CD4-positive, alpha-beta T cell treated with Interleukin-15 for 4 hours (primary cell): ENCODE results near the gene MYADM.
"Not testable (repeated sequence)": the region's sequence is repeated elsewhere in the genome, so short reads cannot be mapped to it uniquely, and the experiment has no call there.

ENCODE experiments used
- DNase-seq: peaks from one replicate; pipeline ENCODE4 v3.0.0-alpha.2; 2020; ENCODE audit warnings: low spot score

MYADM gene, protein sequence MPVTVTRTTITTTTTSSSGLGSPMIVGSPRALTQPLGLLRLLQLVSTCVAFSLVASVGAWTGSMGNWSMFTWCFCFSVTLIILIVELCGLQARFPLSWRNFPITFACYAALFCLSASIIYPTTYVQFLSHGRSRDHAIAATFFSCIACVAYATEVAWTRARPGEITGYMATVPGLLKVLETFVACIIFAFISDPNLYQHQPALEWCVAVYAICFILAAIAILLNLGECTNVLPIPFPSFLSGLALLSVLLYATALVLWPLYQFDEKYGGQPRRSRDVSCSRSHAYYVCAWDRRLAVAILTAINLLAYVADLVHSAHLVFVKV

DNA sequence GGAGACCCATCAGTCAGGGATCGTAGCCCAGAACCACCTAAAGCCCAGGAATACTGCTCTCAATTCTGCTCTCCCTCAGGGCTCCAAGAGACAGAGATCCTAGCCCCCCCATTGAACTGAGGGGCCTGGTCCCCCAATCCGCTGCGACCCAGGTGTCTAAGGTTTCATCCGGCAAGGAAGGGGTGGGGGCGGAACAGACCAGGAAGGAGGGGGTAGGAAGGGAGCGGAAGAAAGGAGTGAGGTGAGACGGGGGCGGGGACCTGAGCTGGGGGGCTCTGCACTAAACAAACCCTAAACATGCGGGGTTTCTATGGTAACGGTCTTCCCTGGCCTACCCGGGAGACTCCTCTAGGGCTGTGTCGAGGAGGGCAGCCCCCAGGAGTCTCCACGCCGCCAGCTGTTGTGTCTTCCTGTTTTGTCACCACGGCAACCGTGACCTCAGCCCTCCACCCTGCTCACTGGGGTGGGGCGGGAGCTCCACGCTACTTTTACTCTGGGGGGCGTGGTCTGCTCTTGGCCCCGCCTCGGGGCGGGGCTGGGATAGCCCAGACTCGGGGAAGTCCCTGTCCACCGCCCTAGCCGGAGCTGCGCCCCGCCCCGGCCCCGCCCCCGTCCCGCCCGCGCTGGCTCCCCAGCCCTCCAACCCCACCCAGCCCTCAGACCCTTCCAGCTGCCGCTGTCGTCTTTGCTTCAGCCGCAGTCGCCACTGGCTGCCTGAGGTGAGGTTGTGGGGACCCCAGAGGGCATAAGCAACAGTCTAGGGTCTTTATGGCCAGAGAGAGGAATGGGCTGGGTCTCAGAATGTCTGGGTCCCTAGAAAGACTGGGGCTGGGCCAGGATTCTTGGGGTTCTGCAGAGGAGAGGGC lies at the start of gene MYADM:
MYADM (plus strand) TSS at position 659 of the 866 bp plus-strand sequence. CDS start 5,647 bp downstream, outside the sequence.
- DNase-seq, result peak; percentile 100

DNA sequence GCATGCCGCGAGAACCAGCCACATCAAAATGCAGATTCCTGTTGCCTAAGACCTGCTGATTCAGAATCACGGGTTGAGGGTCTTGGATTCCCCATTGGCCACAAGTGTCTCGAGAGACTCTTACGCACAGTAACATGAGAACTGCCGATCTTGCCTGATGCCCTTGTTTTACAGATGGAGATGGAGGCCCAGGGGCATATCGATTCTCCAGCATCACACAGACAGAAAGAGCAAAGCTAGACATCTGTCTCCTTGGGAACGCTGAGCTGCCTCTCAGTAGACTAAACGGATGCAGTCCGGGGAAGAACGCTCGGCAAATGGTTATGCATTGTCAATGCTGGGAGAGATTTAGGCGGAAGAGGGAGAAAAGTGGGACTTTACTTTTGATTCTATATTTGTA lies 48.9 kb upstream of the MYADM start:
- no peak for DNase-seq

DNA sequence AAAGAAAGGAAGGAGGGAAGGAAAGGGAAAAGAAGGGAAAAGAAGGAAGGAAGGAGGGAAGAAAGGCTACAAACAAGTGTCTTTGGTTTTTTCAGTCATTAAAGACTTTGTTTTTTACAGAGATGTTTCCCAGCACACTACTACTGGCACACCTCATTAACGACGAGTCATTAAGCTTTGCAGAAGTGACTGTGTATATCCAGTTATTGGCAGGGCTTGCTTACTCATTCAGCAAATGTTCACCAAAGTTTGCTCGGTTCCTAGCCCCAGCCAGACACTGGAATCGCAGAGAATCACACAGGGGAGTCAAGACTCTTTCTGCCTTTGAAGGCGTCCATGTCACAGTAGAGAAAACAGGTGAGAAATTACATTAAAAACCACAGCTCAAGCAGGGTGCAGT lies 47.8 kb upstream of the MYADM start:
- DNase-seq, result no peak

DNA sequence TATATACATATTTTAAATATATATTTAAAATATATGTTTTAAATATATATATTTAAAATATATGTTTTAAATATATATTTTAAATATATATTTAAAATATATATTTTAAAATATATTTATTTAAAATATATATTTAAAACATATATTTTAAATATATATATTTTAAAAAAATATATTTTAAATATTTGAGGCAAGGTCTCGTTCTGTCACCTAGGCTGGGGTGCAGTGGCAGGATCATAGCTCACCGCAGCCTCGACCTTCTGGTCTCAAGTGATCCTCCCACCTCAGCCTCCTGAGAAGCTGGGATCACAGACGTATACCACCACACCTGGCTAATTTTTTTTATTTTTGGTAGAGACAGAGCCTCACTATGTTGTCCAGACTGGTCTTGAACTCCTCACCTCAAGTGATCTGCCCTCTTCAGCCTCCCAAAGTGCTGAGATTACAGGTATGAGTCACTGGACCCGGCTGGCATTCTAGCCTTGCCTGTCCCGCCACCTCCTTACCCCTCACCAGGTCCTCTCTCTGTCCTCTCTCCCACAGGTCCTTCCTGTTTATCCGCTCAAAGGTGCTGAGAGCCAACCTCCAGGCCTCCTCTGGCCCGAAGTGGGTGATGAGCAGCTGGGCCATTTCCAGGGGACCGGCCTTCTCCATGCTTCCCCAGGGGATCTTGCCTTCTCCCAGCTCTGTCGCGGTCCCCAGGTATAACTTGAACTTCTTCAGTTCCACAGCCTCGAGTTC lies 44.1 kb upstream of the MYADM start:
- no peak for DNase-seq

DNA sequence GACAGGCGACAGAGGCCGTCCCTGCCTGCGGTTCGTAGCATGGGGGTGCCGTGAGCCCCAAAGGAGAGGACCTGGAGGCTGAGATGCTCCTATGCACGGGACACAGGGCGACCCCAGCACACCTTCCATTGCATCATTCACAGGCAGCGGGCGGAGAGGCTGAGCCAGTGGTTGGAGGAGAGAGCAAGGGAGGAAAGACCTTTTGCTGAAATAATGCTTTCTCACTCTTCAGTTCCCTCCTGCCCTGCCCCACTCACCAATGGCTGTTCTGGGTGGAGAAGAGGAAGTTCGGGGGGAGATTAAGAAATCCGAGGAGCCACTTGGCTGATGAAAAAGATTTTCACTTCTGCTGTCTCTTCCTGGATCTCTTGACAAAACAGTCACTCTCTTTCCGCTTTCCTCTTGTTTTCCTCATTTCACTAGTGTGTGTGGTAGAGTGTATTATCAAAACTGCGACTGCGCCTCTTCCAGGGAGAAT lies 43.5 kb upstream of the MYADM start, which contains the start of gene NLRP12:
NLRP12 (minus strand) TSS at position 181 of the 478 bp plus-strand sequence; CDS start at position 41, 140 bp downstream.
- peak; percentile 7 for DNase-seq

DNA sequence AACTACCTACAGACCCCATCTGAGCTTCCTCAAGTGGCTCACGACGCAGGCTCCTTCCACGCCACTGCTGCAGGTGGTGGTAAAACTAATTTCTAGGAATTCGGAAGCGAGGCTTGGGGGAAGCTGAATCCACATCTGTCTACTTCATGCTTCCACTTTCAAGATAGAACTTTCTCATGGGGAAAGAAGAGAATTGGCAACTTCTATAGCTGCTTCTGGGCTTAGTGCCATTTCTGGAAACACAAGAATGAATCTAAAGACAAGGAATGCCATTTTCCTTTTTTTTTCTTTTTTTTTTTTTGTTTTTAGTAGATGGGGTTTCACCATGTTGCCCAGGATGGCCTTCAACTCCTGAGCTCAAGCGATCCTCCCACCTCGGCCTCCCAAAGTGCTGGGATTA lies 40.8 kb upstream of the MYADM start:
- DNase-seq, result no peak

DNA sequence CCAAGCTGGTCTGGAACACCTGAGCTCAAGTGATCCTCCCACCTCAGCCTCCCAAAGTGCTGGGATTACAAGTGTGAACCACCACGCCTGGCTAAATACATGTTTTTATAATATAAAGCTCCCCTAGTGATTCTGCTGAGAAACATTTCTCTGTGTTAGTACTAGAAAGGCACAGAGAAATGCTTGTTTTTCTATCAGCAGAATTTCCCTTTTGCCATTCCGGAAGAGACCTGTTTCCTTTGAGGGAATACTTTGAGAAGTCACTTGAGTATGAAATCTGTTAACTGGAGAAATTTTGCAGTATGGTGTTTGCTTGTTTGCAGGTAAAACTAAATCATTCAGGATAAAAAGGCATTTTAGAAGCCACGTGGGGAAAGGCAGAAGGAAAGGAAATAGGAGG lies 39.2 kb upstream of the MYADM start:
- no peak for DNase-seq

DNA sequence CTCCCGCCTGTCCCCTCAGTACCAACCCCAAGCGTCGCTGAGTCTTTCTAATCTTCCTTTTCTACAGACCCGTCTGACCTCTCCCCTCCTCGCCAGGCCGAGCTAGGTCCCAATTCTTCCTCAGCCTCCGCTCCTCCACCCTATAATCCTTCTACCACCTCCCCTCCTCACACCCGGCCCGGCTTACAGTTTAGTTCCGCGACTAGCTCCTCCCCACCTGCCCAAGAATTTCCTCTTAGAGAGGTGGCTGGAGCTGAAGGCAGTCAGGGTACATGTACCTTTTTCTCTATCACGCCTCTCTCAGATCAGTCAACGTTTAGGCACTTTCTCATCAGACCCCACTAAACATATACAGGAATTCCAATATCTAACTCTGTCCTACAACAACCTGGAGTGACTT lies 34.8 kb upstream of the MYADM start:
- not testable (repeated sequence) for DNase-seq

DNA sequence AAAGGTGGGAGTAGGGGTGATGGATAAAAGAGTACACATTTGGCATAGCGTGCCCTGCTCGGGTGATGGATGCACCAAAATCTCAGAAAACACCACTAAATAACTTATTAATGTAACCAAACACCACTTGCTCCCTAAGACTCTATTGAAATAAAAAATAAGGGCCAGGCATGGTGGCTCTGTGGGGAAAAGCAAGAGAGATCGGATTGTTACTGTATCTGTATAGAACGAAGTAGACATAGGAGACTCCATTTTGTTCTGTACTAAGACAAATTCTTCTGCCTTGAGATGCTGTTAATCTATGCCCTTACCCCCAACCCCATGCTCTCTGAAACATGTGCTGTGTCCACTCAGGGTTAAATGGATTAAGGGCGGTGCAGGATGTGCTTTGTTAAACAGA lies 29.2 kb upstream of the MYADM start:
- not testable (repeated sequence) for DNase-seq

DNA sequence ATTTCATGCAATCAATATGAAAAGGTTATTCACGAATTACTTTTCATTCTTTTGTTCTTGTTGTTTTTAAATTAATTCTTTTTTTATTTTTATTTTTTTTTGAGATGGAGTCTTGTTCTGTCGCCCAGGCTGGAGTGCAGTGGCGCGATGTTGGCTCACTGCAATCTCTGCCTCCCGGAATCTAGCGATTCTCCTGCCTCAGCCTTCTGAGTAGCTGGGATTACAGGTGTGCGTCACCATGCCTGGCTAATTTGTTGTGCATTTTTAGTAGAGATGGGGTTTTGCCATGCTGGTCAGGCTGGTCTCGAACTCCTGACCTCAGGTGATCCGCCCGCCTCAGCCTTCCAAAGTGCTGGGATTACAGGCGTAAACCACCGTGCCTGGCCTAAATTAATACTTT lies 27.4 kb upstream of the MYADM start:
- not testable (repeated sequence) for DNase-seq

DNA sequence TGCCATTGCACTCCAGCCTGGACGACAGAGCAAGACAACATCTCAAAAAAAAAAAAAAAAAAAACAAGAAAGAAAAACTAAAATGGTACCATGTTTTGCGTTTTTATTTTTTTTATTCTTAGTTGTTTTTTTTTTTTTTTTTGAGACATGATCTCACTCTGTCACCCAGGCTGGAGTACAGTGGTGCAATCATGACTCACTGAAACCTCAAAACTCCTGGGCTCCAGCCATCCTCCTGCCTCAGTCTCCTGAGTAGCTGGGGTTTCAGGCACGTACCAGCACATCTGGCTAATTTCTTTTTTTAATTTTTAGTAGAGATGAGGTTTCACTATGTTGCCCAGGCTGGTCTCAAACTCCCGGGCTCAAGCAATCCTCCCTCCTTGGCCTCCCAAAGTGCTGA lies 26.8 kb upstream of the MYADM start:
- DNase-seq, result not testable (repeated sequence)

DNA sequence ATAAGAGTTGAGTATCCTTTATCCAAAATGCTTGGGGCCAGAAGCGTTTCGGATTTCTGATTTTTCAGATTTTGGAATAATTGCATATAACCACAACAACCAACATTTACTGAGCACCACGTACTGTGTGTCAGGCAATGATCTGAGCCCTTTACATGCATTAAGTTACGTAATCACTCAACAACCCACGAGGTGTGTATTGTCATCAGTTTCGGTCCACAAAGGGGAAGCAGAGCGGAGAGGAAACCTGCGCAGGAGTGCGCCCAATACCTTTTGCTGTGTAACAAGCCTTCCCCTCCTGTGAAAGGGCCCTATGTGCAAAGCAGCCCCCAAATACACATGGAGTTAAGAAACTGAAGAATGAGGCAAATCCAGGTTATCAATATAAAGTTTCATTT lies 22.8 kb upstream of the MYADM start:
- DNase-seq, result no peak

DNA sequence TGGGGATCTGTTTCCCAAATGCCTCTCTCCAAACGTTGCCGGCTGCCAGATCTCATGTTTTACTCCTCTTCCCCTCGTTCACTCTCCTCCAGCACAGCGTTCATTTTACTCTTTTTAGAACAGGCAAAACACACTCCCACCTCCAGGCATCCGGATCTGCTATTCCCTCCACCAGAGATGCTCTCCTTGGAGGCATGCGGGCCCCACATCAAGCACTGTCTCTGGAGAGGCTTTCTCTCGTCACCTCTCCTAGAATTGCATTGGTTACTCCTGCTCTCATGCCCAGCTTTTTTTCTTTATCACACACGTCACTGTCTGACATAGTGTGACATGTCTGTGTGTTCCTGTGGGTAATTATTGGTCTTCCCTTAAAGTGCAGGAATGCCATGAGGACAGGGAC lies 20.1 kb upstream of the MYADM start:
- DNase-seq, result no peak

DNA sequence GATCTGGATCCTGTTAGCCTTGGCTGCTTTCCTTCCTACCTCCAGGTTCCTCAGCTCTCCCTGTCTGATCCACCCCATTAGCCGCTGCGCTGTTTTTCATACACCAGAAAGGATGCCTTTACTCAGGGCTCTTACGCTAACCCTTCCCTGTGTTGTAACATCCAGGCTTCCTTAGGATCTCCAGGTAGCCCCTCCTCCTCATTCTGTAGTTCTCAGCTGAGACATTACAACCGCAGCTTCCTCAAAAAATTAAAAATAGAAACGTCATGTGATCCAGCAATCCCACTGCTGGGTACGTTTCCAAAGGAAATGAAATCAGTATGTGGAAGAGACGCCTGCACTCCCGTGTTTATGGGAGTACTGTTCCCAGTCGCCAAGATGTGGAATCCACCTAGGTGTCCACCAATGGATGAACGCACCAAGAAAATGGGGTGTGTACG lies 18.4 kb upstream of the MYADM start:
- no peak for DNase-seq

DNA sequence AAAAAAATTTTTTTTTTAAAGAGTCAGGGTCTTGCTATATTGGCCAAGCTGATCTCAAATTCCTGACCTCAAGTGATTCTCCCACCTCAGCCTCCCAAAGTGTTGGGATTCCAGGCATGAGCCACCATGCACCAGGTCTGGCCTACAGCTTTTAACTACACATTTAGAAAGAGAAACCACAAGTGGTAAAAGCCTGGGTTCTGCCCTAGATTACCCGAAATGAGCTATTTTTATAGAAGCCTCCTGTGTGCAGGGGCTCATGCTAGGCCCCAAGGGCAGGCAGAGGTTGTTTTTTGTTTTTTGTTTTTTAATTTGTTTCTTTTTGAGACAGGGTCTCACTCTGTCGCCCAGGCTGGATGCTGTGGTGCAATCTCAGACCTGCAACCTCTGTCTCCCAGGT lies 14.0 kb upstream of the MYADM start:
- no peak for DNase-seq

DNA sequence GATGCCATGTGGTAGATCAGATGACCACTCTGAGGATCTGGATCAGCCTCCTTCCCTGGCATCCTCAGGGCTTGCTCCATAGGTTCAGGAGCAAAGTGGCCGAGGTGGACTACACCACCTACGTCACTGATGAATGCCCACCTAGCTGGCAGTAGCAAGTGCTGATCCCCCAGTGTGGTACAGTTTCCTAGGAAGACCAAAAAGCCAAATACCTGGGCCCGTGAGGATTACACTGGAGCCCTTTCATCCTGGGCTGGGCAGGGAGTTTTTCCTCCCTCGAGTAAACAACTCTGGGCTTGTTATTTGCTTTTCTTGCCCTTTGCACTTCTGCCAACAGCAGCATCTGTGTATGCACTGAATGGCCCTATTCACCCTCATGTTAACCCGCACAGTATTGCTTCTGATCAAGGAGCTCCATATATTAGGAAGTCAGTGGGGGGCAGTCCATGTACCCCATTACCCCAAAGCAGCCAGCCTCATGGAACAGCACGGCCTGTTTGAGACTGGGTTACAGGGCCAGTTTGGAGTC lies 3.3 kb upstream of the MYADM start:
- DNase-seq, result no peak

DNA sequence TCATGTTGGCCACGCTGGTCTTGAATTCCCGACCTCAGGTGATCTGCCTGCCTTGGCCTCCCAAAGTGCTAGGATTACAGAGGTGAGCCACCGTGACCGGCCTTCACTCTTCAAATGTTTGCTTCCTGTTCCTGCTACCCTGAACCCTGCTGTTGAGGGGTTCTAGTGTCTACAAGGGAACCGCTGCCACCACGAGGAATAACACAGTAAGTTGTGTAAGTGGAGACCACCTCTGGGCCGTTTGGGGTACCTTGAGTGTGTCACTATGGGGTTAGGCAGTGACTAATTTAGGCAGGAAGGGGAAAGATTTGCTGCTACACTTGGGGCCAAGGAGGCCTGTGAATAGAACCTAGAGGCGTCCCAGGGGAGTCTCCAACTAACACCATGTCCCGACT lies 2.2 kb upstream of the MYADM start:
- peak; percentile 48 for DNase-seq

DNA sequence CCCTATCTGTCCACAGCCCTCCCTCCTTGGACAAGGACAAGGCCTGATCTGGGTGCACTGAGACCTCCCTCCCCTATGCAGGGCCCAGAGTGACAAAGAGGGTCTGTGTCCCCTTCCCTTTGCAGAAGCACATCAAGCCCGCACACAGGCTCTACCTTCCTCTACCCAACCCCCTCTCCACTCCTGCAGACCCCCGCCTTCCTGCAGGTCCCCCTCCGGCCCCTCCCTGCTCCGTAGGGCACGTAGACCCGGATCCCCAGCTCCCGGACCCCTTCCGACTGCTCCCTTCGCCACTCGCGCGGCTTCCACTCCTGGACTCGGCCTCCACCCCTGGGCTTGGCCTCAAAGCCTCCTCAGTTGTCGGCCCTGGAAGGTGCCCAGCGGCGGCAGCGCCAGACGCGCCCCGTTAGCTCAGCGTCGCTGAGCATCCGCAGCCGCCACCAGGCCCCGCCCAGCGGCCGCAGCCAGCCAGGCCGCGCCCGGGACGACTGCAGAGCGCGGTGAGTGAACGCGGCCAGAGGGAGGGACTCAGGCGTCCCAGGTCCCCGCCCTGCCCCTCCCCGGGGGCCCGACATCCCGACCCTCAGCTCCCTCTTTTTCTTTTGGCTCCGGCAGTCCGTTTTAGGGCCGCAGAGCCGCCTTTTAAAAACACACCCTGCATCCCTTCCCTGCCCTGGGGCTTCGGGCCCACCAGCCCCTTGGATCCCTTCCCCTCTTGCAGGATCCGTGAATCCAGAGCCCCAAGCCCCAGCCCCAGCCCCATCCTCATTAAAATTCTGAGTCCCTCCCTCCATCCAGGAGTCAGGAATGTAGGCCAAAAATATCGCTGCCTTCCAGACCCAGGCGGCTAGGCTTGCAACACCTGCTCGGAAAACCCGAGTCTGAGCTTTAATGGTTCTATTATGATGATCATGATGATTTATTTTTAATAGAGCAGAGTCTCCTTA lies 1.5 kb upstream of the MYADM start:
- peak; percentile 81 for DNase-seq

DNA sequence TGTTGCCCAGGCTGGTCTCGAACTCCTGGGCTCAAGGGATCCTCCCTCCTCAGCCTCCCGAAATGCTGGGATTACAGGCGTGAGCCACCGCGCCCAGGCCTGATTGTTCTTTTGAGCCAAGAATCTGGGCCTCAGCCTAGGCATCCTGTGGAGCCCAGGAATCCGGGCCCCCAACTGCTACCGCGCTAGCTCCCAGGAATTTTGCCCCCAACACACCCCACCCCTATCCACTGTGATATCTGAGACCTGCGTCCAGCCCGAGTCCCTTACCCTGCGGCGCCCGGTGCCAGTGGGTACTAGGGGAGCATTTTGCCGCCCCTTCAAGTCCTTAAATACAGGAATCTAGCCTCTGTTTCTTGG lies 838 bp upstream of the MYADM start:
- DNase-seq, result no peak

DNA sequence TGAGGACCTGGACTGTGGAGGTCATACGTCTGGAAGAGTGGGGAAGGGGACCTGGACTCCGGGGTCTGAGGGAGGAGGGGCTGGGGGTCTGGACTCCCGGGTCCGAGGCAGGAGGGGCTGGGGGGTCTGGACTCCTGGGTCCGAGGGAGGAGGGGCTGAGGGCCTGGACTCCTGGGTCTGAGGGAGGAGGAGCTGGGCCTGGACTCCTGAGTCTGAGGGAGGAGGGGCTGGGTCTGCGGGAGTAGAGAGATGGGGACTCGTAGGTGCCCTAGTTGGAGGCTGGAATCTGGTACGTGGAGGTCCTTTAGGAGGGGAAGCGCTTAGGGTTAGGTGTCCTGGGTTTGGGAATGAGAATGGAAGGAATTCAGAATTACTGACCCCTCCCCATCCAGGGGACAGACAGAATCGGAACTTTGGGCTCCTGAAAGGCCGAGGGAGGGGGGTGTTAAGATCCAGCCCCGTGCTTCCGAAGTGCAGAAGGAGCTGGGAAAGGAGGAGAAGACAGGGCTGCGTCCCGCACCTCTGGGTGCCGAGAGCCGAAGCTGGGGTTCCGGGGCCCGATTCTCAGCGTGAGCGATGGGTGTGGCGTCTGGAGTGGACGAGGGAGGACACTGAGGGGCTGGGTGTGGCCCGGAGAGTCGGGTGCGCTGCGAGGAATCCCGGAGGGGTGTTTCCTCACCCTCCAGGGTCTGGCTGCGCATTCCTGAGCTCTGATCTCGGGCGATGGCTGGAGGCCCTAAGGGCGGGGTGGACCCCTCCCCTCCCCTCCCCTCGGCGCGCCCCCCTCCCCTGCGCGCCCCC lies 608 bp downstream of the MYADM start:
- DNase-seq, result peak; percentile 57
